Fibroblast of skin of left biceps (primary cell): ENCODE data around the gene DCP2.

Experiments used
- DNase-seq, 2 experiments: peaks; one replicate each; pipeline ENCODE4 v3.0.0-alpha.2; 2013; ENCODE audit warnings: low read depth in 2 of 2

The DCP2 gene

GRCh38 chr5:113020461-113021273 is 44.1 kb downstream of the DCP2 start:
- DNase-seq: no peak

GRCh38 chr5:113022661-113023060 is 46.1 kb downstream of the DCP2 start:
- DNase-seq: no peak

GRCh38 chr5:113024076-113024697 is 47.6 kb downstream of the DCP2 start:
- no peak for DNase-seq

DNA sequence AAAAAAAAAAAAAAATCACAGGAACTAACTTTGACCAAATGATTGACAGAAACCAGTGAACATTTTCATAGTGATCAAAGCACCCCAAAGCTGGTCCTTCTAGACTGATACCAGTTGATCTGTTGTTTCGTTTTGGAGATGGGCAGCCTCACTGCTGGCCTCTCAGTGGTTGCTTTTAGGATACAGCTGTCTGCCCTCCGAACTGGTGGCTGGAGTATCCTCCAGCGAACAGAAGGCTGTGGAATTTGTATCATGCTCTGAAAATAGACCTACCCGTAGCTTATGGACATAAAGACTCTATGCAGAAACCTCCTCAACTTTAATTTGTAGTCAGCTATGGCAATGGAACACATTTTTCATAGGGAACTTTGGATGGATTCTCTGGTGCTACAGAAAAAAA is 49.0 kb downstream of the DCP2 start:
- no peak for DNase-seq

GRCh38 chr5:113026211-113026610 is 49.6 kb downstream of the DCP2 start:
- no peak for DNase-seq

DNA sequence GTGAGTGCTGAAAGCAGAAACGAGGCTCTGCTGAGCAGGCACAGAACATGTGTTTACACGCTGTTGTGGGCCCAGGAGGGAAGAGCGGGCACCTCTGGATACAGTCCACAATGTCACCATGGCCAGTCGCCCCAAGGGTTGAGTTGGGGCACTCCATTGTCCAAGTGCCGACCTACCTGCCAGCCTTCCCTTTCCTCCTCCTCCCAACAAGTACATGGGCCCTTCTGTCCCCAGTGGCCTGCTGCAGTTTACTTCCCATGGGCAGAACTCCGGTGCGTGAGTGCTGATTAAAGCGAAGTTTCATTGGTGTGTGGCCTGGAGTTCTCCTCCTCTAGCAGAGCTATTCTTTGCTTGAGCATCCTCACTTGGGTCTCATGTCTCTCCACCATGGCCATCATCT is 50.4 kb downstream of the DCP2 start:
- no peak for DNase-seq

GRCh38 chr5:113027431-113027830 is 50.8 kb downstream of the DCP2 start:
- DNase-seq: no peak

- peak in 1 of 2 experiments; percentile 25 for DNase-seq
These were observed 53.0 kb downstream of the DCP2 start for GRCh38 chr5:113029614-113030013.

- DNase-seq: no peak
These were observed 54.5 kb downstream of the DCP2 start for GRCh38 chr5:113031104-113031503.

- no peak for DNase-seq
These were observed 55.0 kb downstream of the DCP2 start for GRCh38 chr5:113031557-113031956.

DNA sequence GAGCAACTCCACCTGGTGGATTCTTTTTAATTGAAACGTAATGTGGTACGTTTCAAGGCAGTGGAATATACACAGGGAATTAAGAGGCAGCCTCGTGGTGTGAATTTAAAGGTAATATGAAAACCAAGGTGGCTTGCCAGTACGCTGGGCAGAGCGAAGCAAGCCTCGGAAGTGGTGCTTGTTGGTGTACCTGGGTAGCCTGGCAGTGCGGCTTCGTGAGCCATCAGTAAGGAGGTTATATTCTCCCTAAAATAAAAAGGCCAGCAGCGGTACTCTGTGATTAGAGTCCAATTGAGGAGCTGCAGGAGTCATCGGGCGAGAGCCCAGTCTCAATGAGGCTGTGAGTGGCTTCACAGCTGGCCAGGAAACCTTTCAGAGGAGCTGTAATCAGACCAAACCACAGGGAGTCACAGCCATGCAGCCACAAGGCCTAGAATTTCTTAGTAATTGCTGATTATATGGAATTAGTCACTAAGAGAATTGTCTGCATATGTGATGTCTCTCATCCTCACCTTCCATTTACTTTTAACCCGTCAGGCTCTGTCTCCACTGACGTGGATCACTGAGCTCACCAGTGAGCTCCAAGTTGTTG is 57.7 kb downstream of the DCP2 start:
- DNase-seq: peak; percentile 72 to 74

DNA sequence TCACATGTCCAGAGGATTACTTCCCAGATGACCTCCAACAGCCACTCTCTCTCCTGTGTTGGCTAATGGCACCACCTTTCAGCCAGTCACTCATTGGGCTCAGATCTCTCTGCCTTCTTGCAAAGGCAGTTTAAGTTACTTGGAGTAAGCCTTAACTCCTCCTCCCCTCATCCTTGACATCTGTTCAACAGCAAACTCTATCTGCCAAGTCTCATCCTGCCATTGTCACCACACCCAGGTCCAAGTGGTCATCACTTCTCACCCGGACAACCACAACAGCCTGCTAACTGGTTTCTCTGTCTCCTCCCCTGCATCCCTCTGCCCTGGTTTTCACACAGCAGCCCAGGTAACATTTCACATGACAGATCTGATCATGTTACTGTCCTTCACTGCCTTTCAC is 58.5 kb downstream of the DCP2 start:
- DNase-seq: no peak

DNA sequence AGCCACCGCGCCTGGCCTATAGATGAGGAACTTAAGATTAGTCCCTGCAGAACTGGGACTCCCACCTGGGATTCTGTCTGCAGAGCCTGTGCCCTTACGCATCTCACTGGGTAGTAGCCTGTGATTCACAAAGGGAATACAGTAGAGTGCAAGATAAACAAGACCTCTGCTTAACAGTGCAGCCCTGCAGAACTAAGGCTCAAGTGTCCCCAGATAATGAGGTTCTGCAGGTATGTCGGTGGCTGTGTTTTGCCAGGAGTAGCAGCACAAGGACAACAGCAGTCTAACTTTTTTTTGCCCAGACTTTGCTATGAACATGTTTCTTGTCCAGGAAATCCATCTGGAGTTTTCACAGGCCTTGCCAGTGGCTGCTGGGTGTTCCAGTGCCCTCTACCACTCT is 59.7 kb downstream of the DCP2 start:
- no peak for DNase-seq

DNA sequence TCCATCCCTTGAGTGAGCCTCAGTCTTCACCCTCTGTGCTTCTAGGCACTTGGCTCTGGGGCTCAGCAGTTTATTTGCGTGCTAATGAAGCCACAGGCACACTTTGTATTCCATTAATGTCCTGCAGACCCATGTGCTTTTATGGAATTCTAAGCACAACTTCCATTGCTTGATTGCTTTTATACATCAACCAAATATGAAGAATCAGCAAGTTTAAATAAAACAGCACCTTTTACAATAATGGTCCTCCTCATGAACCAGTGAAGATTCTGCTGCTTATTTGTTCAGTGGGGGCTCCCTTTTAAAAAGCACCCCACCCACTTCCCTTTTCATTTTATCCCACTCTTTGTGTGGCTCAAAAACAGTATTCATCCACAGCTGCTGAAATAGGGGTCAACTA is 60.2 kb downstream of the DCP2 start:
- DNase-seq: no peak

DNA sequence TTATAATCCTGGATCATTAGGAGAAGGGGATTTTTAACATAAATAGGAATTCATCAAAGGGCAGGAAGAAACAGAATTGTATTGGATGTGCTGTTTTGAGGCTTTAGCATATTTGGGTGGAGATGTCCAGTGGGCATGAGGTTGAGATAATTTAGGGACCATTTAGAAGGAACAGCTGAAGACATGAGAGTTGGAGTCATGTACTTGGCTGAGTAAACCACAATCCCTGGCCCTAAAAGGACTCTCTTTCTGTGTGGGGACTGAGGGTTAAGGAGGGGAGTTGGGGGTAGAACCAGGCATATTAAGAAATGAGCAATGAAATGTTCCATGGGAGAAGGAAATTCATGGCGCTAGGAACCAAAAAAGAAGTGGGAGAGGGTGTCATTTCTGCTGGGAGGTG is 61.5 kb downstream of the DCP2 start:
- DNase-seq: no peak

DNA sequence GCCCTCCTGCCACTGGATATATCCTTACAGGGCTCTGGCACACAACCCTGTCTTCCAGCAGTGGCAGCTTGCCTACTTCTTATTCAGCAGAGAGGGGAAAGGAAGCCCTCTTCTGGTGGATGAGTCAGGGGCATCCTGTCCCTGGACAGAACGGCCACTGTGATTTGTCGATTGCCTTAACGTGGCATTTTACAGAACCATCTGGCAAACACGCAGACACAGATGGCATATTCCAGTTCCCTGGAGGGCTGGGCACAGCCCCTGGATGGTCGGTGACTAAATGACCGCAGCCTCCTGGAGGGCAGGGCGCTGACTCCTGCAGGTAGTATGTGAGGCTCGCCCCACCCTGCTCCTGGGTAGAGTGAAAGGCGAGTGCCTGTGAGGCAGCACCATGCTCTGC is 62.1 kb downstream of the DCP2 start:
- no peak for DNase-seq

GRCh38 chr5:113039229-113039933 is 62.8 kb downstream of the DCP2 start:
- no peak for DNase-seq

DNA sequence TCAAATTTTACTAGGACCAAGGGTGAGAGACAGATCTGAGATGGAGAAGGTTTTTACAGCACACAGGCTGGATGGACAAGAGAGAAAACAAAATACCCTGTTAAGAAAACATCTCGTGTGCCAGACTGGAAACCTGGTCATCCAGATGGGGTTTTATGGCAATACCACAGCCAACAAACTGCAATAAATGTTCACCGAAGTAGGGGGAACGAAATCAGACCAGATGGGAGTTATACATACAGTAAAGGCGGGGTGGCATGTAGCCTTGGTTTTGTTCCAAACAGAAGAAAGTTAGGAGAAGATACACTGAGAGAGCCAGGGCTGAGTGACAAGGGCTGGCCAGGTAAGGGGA is 63.3 kb downstream of the DCP2 start:
- DNase-seq: no peak

DNA sequence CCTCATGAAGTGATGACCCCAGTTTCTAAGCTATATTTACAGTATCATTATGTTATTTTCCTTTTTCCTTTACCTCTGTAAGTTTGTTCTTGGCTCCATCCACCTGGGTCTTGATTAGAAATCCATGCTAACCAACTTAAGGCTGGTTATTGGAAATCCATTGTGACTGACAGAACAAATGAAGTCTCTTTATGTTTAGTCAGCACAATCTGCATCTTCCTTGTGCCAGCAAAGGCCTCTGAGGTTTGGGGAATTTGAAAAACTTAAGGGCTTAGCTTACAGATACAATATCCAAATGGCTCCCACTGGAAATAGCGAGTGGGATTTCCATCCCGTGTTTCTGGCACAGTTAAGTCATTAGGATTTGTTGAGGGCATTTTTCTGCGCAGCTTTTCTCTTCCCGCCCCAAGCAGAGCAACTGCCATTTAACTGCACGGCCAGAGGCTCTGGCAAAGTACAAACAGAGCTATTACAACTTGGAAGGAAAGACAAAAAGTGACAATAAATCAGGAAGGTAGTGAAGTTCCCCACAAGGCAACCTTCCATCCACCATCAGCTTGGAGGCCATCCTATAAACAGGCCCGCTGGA is 64.2 kb downstream of the DCP2 start:
- DNase-seq: no peak

GRCh38 chr5:113042491-113043243 is 66.1 kb downstream of the DCP2 start:
- no peak for DNase-seq

DNA sequence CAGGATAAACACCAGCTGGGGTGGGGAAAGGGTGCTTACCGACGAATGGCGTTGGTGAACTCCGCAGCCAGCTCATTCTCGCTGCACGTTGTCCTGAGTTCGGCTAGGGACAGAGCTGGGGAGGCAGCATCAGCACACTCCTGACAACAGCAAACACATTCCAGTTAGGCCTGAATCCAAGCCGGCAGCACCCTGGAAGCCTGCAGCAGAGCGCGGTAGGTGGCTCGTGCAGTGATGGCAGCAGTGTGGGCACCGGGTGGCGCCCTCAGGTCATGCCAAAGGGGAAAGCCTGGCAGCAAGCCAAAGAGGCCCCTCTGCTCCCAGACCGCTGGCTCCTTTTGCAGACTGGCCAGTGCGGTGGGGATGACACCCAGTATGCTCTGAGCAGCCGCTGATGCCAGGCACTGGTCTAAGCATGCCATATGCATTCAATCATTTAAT is 66.9 kb downstream of the DCP2 start:
- no peak for DNase-seq
